Measurements from ENCODE around the gene GRK2.

GRK2 gene

GRCh38 chr11:67309661-67310061, 43.4 kb downstream of the GRK2 start:
- H3K4me3 ChIP-seq (replicated peaks; ENCODE audit: low read depth, low read length) = no peak overlapping the region
- no peak for TF ChIP-seq CTCF (IDR thresholded peaks at IDR 0.05; ENCODE audit: insufficient read depth, low read length, poor library complexity, severe bottlenecking)
- no peak for DNase-seq (ENCODE audit: extremely low read depth, insufficient read length)
- no peaks in the 10 kb centered on the region; the same call in 1 of the 2 replicates for H3K36me3 ChIP-seq (ENCODE audit: control insufficient read depth, insufficient read depth, low read length)
- no peaks in the 10 kb centered on the region for H3K27me3 ChIP-seq (replicated peaks; ENCODE audit: control insufficient read depth, insufficient read depth, low read length)

- Histone ChIP-seq H3K36me3 (ENCODE audit: control insufficient read depth, insufficient read depth, low read length) (no peaks in the 10 kb centered on the region; the same call in 1 of the 2 replicates), H3K27me3 (replicated peaks; ENCODE audit: control insufficient read depth, insufficient read depth, low read length) (no peaks in the 10 kb centered on the region), H3K4me3 (replicated peaks; ENCODE audit: low read depth, low read length) (no peak overlapping the region)
- TF ChIP-seq CTCF (IDR thresholded peaks at IDR 0.05; ENCODE audit: insufficient read depth, low read length, poor library complexity, severe bottlenecking) = no peak
- no peak for DNase-seq (ENCODE audit: extremely low read depth, insufficient read length)
Observed at GRCh38 chr11:67310246-67311050, 44.2 kb downstream of the GRK2 start.

- no peak for TF ChIP-seq CTCF (IDR thresholded peaks at IDR 0.05; ENCODE audit: insufficient read depth, low read length, poor library complexity, severe bottlenecking)
- Histone ChIP-seq H3K4me3 (replicated peaks; ENCODE audit: low read depth, low read length) (no peak overlapping the region), H3K27me3 (replicated peaks; ENCODE audit: control insufficient read depth, insufficient read depth, low read length) (no peaks in the 10 kb centered on the region), H3K36me3 (ENCODE audit: control insufficient read depth, insufficient read depth, low read length) (no peaks in the 10 kb centered on the region; the same call in 1 of the 2 replicates)
- DNase-seq (ENCODE audit: extremely low read depth, insufficient read length) = no peak
Observed at GRCh38 chr11:67311051-67311555, 44.8 kb downstream of the GRK2 start.

GRCh38 chr11:67311556-67312082, 45.3 kb downstream of the GRK2 start:
- H3K36me3 ChIP-seq (ENCODE audit: control insufficient read depth, insufficient read depth, low read length) = no peaks in the 10 kb centered on the region; the same call in 1 of the 2 replicates
- no peak for DNase-seq (ENCODE audit: extremely low read depth, insufficient read length)
- no peaks in the 10 kb centered on the region for H3K27me3 ChIP-seq (replicated peaks; ENCODE audit: control insufficient read depth, insufficient read depth, low read length)
- TF ChIP-seq CTCF (IDR thresholded peaks at IDR 0.05; ENCODE audit: insufficient read depth, low read length, poor library complexity, severe bottlenecking) = no peak
- no peak overlapping the region for H3K4me3 ChIP-seq (replicated peaks; ENCODE audit: low read depth, low read length)

- no peak for DNase-seq (ENCODE audit: extremely low read depth, insufficient read length)
- TF ChIP-seq CTCF (IDR thresholded peaks at IDR 0.05; ENCODE audit: insufficient read depth, low read length, poor library complexity, severe bottlenecking) = no peak
- no peak overlapping the region for H3K4me3 ChIP-seq (replicated peaks; ENCODE audit: low read depth, low read length)
- H3K27me3 ChIP-seq (replicated peaks; ENCODE audit: control insufficient read depth, insufficient read depth, low read length) = no peaks in the 10 kb centered on the region
- H3K36me3 ChIP-seq (ENCODE audit: control insufficient read depth, insufficient read depth, low read length) = no peaks in the 10 kb centered on the region; the same call in 1 of the 2 replicates
Observed at GRCh38 chr11:67312187-67313021, 46.1 kb downstream of the GRK2 start.
